GM21723 (cell line): ENCODE data around the gene PITPNB.

Experiments used
- ATAC-seq: cut with Tn5 transposase; IDR thresholded peaks from one replicate; pipeline ENCODE4 v1.9.1; 2021; ENCODE audit warnings: mild to moderate bottlenecking, moderate library complexity; ENCODE audit not compliant: unreplicated experiment

The PITPNB gene

GRCh38 chr22:27919222-27919941 lies at the start of gene PITPNB:
TSS of gene PITPNB (minus strand) at chr22:27919256. CDS start at chr22:27919191, 65 bp downstream.
- peak; percentile 82 for ATAC-seq

GRCh38 chr22:27966168-27967064 lies 47.4 kb upstream of the PITPNB start:
- no peak for ATAC-seq

- ATAC-seq, result no peak
These were observed 43.4 kb upstream of the PITPNB start for GRCh38 chr22:27962268-27963044.

GRCh38 chr22:27961680-27962079 lies 42.6 kb upstream of the PITPNB start:
- no peak for ATAC-seq

- ATAC-seq, result no peak
These were observed 42.1 kb upstream of the PITPNB start for GRCh38 chr22:27961182-27961581.

GRCh38 chr22:27959335-27960090 lies 40.5 kb upstream of the PITPNB start:
- ATAC-seq, result no peak

DNA sequence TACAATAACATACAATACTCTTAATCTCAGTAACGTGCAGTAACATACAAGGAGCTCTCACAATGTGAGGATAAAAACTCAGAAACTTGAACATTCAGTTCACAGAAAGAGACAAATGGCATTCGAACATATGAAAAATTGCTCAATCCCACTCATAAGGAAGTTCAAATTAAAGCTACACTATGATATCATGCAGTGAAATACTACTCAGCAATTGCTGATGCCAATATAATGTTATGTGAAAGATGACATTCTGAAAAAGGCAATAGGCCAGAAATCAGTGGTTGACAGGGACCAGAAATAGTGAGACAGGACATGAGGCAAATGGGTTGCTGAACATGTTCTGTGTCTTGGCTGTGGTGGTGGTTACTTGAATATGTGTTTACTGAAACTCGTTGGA lies 33.7 kb upstream of the PITPNB start:
- ATAC-seq, result no peak

GRCh38 chr22:27952091-27952490 lies 33.0 kb upstream of the PITPNB start:
- no peak for ATAC-seq

GRCh38 chr22:27949421-27949820 lies 30.4 kb upstream of the PITPNB start:
- ATAC-seq, result no peak

- ATAC-seq, result no peak
These were observed 29.5 kb upstream of the PITPNB start for GRCh38 chr22:27948569-27948968.

DNA sequence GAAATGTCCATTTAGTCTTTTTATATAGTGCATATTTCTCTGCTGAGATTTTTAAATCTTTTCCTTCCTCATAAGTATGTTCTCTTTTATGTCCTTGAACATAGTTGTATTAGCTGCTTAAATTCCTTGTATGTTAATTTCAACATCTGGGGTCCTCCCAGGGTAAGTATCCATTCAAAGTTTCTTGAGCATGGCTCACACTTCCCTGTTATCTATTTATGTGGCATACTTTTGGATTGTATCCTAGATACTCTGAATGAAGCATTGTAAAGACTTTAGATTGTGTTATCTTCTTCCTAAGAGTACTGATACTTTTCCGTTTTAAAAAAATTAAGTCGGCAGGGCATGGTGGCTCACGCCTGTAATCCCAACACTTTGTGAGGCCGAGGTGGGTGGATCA lies 28.4 kb upstream of the PITPNB start:
- ATAC-seq, result no peak

DNA sequence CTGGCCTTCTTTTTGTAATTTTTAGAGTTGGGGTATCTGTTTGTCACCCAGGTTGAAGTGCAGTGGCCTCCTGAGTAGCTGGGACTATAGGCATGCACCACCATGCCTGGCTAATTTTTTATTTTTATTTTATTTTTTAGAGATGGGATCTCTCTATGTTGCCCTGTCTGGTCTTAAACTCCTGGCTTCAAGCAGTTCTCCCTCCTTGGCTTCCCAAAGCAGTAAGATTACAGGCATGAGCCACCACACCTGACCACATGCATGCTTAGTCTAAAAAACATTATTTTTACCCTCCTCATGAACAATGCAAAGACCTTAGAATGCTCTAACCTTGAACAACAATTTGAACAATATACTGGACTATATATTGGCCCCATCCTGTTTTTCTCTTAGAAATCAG lies 22.1 kb upstream of the PITPNB start:
- ATAC-seq, result no peak

- no peak for ATAC-seq
These were observed 18.4 kb upstream of the PITPNB start for GRCh38 chr22:27937453-27937852.

DNA sequence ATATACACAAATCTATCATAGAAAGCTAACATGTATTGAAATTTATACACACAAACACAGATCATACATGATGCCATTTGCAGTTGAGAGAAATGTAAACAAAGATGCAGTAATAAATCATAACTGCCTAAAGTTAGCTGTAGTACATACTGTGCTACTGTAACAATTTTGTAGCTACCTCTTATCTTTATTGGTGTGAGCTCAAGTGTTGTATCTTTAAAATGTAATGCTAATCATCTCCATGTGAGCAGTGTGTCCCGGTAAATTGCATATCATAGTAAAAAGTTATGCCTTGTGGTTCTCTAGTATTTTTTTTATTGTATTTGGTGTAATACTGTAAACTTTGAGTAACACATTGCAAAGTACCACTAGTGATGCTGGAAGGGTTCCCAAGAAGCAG lies 16.8 kb upstream of the PITPNB start:
- ATAC-seq, result no peak

DNA sequence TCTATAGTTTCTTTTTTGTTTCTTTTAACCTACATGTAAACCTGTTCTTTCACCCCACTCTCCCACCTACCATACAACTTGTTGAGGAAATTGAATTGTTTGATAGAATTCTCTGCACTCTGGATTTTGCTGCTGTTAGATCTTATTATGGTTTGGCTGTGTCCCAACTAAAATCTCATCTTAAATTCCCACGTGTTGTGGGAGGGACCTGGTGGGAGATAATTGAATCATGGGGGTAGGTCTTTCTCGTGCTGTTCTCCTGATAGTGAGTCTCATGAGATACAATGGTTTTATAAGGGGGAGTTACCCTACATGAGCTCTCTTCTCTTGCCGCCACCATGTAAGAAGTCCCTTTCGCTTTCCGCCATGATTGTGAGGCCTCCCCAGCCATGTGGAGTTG lies 15.0 kb upstream of the PITPNB start:
- ATAC-seq, result no peak

DNA sequence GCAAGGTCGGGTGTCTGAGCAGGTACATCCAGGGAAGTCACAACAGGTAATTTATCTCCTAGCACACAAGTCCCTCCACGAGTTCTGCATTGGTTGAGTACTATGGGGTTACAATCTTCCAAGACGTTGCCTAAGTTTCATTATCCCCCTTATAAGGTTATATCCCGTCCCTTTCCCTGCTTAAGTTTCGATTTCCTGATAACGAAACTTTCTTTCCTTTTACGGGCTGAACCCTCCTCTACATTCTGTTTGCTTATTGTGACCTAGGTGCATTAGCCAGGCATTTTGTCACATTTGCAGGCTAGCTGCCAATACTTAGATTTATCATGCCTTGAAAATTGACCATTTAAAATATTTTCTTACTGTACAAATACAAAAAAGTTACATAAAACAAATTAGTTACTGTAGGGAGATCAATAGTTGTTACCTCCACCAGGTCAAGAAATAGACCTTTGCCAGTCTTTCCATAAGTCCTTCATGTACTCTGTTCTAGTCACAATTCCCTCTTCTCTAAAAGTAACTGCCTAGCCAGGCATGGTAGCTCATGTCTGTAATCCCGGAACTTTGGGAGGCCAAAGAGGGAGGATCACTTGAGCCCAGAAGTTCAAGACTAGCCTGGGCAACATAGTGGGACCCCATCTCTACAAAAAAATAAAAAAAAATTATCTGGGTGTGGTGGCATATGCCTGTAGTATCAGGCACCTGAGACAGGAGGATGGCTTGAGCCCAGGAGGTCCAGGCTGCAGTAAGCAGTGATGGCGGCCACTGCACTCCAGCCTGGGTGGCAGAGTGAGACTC lies 14.3 kb upstream of the PITPNB start:
- ATAC-seq, result no peak

DNA sequence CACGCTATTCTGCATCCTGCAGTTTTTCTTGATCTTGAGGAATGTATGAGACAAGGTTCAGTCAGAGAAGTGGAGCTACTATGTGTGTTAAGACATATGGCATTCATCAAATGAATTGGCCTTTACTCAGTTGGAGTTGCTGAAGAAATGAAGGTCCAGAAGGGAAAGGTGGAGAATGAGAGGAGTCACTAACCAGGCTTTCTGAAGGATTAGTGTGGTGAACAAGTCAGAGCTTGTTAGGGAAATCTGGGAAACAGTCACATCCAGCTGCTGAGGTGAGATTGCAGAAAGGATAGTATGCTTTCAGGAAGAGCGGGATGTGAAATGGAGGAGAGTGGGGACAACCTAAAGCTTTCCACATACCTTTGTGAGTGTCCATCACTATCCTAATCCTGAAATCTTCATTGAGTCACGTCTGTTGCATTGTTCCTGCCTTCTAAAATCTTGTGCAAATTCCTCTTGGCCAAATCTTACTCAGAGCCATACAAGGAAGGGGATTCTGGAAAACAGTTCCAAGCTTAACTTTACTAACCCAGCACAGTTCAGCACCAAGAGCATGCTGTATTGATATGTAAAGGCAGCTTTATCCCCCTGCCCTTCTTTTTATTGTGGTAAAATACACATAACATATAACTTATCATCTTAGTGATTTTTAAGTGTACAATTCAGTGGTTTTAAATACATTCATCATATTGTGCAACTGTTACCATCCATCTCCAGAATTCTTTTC lies 11.4 kb upstream of the PITPNB start:
- ATAC-seq, result no peak

DNA sequence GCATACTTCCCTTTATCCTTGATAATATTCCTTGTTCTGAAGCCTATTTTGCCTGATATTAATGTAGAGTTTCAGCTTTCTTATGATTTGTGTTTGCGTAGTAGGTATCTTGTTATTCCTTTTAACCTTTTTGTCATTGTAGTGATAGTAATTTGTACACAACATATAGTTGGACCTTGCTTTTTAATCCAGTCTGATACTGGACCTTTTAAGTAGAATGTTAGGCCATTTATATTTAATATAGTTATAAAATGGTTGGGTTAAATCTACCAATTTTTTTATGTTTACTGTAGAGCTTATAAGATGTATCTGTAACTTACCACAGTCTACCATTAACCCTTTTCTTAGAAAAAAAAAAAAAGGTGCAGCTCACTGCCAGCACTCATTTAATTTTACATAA lies 8.6 kb upstream of the PITPNB start:
- ATAC-seq, result no peak

- no peak for ATAC-seq
These were observed 6.3 kb upstream of the PITPNB start for GRCh38 chr22:27925331-27925730.
